Activated B cell treated with CpG ODN at 0.5 μM for 24 hours (primary cell): ENCODE measurements around the gene EIF4E3. TPM values are rescaled to one million over a fixed set of nuclear protein-coding genes. Genes with fewer than 3 reads are reported as not detected.

Source experiments
- ATAC-seq: fragments of 200-7000 bp; cut with Tn5 transposase; one replicate; pipeline ENCODE4 v1.10.0; 2021; ENCODE audit warnings: low read depth, mild to moderate bottlenecking, moderate library complexity
- CTCF ChIA-PET: fragments of 350-600 bp; sonication (Branson Sonifier 250); formaldehyde crosslinking; loops from one replicate; lab custom pipeline; 2021; ENCODE audit warnings: antibody characterized with exemption; lab: Charles Lee
- POLR2A ChIA-PET: fragments of 350-600 bp; sonication (Branson Sonifier 250); formaldehyde crosslinking; loops from one replicate; lab custom pipeline; 2021; ENCODE audit warnings: antibody characterized with exemption; lab: Charles Lee
- DNase-seq: peaks from one replicate; pipeline ENCODE4 v3.0.0; 2022
- H3K27ac Mint-ChIP-seq: one replicate; pipeline ENCODE4 v1.8.0; 2020; ENCODE audit warnings: mixed read lengths
- H3K27me3 Mint-ChIP-seq: one replicate; pipeline ENCODE4 v1.8.0; 2021; ENCODE audit warnings: mixed read lengths
- H3K36me3 Mint-ChIP-seq: one replicate; pipeline ENCODE4 v1.8.0; 2021; ENCODE audit warnings: low read depth, mixed read lengths
- H3K4me1 Mint-ChIP-seq: one replicate; pipeline ENCODE4 v1.8.0; 2021; ENCODE audit warnings: mixed read lengths
- H3K4me3 Mint-ChIP-seq: one replicate; pipeline ENCODE4 v1.8.0; 2020; ENCODE audit warnings: mild to moderate bottlenecking, mixed read lengths
- H3K9me3 Mint-ChIP-seq: one replicate; pipeline ENCODE4 v1.8.0; 2020; ENCODE audit warnings: mixed read lengths
- intact Hi-C: fragments of 100-400 bp; cut with micrococcal nuclease; formaldehyde crosslinking; loops from one replicate; pipeline ENCODE4 v1.15.1; 2024
- total RNA-seq: library from RNA; stranded (reverse); gene quantifications from 2 replicates; pipeline ENCODE4 v1.2.3, GENCODE V29; 2022
- TF ChIP-seq, protein P1 (sequence below): fragments of 200-600 bp; IDR thresholded peaks from one replicate; pipeline ENCODE4 v1.8.0; 2022; ENCODE audit warnings: antibody characterized with exemption, mild to moderate bottlenecking

Gene EIF4E3
- total RNA-seq, 1 donor from 2014 or later, result 2.0 TPM

DNA sequence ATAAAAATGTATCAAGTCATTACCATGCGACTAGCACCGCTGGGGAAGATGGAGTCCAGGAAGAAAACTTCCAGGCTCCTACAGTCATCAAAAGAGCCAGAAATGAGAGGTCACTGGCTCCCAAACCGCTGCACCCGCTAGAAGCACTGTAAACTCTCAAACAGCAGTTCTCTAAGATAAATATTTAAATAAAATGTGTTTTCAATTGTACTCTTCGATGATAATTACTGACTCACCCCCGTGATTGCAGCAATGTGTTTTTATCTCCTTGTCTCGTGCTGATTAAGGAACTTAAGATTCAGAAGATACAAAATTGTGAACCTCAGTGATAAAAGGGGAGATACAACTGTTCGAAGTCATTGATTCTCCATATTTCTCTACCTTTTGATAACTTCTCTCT, 95.9 kb downstream of the EIF4E3 start:
- TF ChIP-seq, protein P1, sequence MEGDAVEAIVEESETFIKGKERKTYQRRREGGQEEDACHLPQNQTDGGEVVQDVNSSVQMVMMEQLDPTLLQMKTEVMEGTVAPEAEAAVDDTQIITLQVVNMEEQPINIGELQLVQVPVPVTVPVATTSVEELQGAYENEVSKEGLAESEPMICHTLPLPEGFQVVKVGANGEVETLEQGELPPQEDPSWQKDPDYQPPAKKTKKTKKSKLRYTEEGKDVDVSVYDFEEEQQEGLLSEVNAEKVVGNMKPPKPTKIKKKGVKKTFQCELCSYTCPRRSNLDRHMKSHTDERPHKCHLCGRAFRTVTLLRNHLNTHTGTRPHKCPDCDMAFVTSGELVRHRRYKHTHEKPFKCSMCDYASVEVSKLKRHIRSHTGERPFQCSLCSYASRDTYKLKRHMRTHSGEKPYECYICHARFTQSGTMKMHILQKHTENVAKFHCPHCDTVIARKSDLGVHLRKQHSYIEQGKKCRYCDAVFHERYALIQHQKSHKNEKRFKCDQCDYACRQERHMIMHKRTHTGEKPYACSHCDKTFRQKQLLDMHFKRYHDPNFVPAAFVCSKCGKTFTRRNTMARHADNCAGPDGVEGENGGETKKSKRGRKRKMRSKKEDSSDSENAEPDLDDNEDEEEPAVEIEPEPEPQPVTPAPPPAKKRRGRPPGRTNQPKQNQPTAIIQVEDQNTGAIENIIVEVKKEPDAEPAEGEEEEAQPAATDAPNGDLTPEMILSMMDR, result no peak
- Mint-ChIP-seq H3K27ac (no peak overlapping the region), H3K36me3 (no peaks in the 10 kb centered on the region), H3K27me3 (no peaks in the 10 kb centered on the region), H3K4me3 (no peak overlapping the region), H3K4me1 (peaks cover 8% of the 10 kb centered on the region), H3K9me3 (peaks cover 6% of the 10 kb centered on the region)
- no peak for ATAC-seq
- intact Hi-C loops, result no loop called here
- ChIA-PET POLR2A (no interaction called here), CTCF (no interaction called here)
- DNase-seq, result no peak

DNA sequence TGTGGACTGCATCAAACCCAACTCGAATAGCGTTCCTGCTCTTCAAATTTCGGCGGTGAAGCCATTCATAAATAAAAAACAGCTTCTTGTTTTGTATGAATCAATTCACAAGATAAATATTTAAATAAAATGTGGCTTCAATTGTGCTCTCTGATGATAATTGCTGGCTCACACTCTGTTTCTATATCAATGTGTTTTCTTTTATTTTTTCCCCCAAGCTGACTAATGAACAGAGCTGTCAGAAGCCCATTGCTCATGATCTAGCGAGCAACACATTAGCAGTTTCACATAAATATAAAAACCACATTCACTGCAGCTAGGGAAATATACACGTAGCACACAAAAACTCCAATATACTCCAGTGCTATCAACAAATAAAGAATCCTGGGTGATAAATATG, 96.7 kb downstream of the EIF4E3 start:
- no peak for DNase-seq
- Mint-ChIP-seq H3K27me3 (no peaks in the 10 kb centered on the region), H3K4me1 (peaks cover 8% of the 10 kb centered on the region), H3K27ac (no peak overlapping the region), H3K36me3 (no peaks in the 10 kb centered on the region), H3K9me3 (peaks cover 6% of the 10 kb centered on the region), H3K4me3 (no peak overlapping the region)
- POLR2A ChIA-PET, result no interaction called here
- intact Hi-C loops, result no loop called here
- ATAC-seq, result no peak
- TF ChIP-seq, protein P1, result no peak
- CTCF ChIA-PET, result no interaction called here

DNA sequence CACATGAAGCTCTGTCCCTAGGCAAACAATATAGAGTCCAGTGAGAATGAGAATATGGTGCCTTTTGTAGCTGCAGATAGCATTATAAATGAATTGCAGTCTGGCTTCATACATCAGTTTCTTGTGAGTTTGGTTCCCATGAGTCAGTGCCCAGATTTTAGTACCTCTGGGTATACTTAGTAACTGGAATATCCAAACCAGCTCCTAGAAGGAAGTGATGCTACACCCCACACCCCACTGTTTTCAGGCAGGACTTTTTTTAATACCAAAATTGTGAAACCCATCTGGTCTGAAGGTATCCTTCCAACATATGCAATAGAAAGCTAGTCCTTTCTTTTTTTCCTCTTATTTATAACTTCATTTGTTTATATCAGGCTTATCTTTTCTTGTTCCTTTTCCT, 99.5 kb downstream of the EIF4E3 start:
- no peak for DNase-seq

More for the DNA sequence above, 99.5 kb downstream of the EIF4E3 start:
- Mint-ChIP-seq H3K4me1 (peaks cover 8% of the 10 kb centered on the region), H3K9me3 (peaks cover 6% of the 10 kb centered on the region), H3K27me3 (peaks cover 4% of the 10 kb centered on the region), H3K36me3 (no peaks in the 10 kb centered on the region), H3K27ac (no peak overlapping the region), H3K4me3 (no peak overlapping the region)
- intact Hi-C loops, result no loop called here
- ChIA-PET CTCF (no interaction called here), POLR2A (no interaction called here)
- no peak for ATAC-seq
- TF ChIP-seq, protein P1, result no peak

Other genes starting within 250 kb of the EIF4E3 start
- gene FOXP1, start 141.7 kb downstream of the EIF4E3 start, total RNA-seq, result 491 and 563 TPM in 2 replicates
- not detected in 2 replicates for gene GPR27, start 28.5 kb upstream of the EIF4E3 start, total RNA-seq
- gene PROK2, start 59.7 kb upstream of the EIF4E3 start, total RNA-seq, result not detected in 2 replicates